Endothelial cell of umbilical vein (primary cell): ENCODE data around the gene COL8A1.

Experiments used
- FOS ChIP-seq: IDR thresholded peaks from 2 replicates; pipeline ENCODE4 v1.6.1; 2011; ENCODE audit warnings: mild to moderate bottlenecking, low read length, moderate library complexity, borderline replicate concordance; ENCODE audit not compliant: insufficient read depth
- MYC ChIP-seq: IDR thresholded peaks from one replicate; pipeline ENCODE4 v1.6.1; 2011; ENCODE audit warnings: mild to moderate bottlenecking, low read depth, low read length
- POLR2A ChIP-seq: IDR thresholded peaks from 2 replicates; pipeline ENCODE4 v1.6.1; 2012; ENCODE audit warnings: low read depth, mild to moderate bottlenecking, control low read depth, low read length
- TF ChIP-seq, protein P1 (sequence below), 2 donors: IDR thresholded peaks; 1 replicate in 1 of 2; 2 replicates in 1 of 2; pipeline ENCODE4 v1.5.1; 2011; ENCODE audit warnings: low read length in 2 of 2, mild to moderate bottlenecking in 2 of 2, moderate library complexity in 2 of 2, control low read depth in 1 of 2, inconsistent platforms in 1 of 2, low read depth in 1 of 2; ENCODE audit not compliant: insufficient read depth in 1 of 2; ENCODE audit errors: extremely low read depth in 1 of 2

DNA sequence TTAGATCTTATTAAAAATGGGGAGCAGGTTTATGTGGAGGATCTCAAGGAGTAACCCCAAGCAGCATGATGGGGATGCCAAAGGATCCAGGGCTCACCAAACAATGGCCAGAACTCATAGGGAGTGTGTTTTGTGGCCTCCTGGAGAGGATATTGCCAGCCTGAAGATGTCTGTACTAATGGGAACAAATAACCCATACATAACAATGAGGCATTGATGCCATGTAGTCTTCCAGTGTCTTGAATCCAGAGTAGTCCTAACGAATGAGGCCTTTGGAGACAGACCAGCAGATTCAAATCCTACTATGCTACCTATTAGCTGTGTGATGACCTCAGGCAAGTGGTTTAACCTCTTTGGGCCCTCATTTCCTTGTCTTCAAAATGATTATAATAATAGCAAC is 134.3 kb downstream of the COL8A1 start:
- TF ChIP-seq, protein P1, sequence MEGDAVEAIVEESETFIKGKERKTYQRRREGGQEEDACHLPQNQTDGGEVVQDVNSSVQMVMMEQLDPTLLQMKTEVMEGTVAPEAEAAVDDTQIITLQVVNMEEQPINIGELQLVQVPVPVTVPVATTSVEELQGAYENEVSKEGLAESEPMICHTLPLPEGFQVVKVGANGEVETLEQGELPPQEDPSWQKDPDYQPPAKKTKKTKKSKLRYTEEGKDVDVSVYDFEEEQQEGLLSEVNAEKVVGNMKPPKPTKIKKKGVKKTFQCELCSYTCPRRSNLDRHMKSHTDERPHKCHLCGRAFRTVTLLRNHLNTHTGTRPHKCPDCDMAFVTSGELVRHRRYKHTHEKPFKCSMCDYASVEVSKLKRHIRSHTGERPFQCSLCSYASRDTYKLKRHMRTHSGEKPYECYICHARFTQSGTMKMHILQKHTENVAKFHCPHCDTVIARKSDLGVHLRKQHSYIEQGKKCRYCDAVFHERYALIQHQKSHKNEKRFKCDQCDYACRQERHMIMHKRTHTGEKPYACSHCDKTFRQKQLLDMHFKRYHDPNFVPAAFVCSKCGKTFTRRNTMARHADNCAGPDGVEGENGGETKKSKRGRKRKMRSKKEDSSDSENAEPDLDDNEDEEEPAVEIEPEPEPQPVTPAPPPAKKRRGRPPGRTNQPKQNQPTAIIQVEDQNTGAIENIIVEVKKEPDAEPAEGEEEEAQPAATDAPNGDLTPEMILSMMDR (IDR thresholded peaks at IDR 0.05; ENCODE audit: extremely low read depth in 1 of 2, insufficient read depth in 1 of 2, low read depth in 1 of 2, low read length in 2 of 2), result no peak
- TF ChIP-seq POLR2A (no peak), MYC (no peak), FOS (no peak)
